GM23248 (cell line): ENCODE data around the gene CRTAC1. TPM values are rescaled to one million over a fixed set of nuclear protein-coding genes. Genes with fewer than 3 reads are reported as not detected.

Source experiments
- DNase-seq: peaks from one replicate; pipeline ENCODE4 v3.0.0-alpha.2; 2015
- H2AFZ ChIP-seq: fragments of 200-600 bp; sonication (generic); 2 replicates; pipeline ENCODE4 v1.6.1; 2016; ENCODE audit warnings: antibody characterized with exemption
- H3F3A ChIP-seq: fragments of 200-600 bp; sonication (generic); 2 replicates; pipeline ENCODE4 v1.6.1; 2016; ENCODE audit warnings: mild to moderate bottlenecking, antibody characterized with exemption, mixed run types; ENCODE audit not compliant: insufficient read depth
- H3K27ac ChIP-seq: fragments of 200-600 bp; sonication (generic); 2 replicates; pipeline ENCODE4 v1.5.1; 2016; ENCODE audit warnings: mild to moderate bottlenecking
- H3K27me3 ChIP-seq: fragments of 200-600 bp; sonication (generic); replicated peaks from 2 replicates; pipeline ENCODE4 v1.6.1; 2016; ENCODE audit warnings: mild to moderate bottlenecking; ENCODE audit not compliant: insufficient read depth
- H3K36me3 ChIP-seq: fragments of 200-600 bp; sonication (generic); 2 replicates; pipeline ENCODE4 v1.6.1; 2016; ENCODE audit warnings: low read depth, mild to moderate bottlenecking
- H3K4me1 ChIP-seq: fragments of 200-600 bp; sonication (generic); 2 replicates; pipeline ENCODE4 v1.6.1; 2016; ENCODE audit warnings: mild to moderate bottlenecking; ENCODE audit not compliant: insufficient read depth
- H3K4me2 ChIP-seq: fragments of 200-600 bp; sonication (generic); one replicate; pipeline ENCODE4 v1.6.1; 2016; ENCODE audit warnings: mild to moderate bottlenecking; ENCODE audit not compliant: unreplicated experiment
- H3K4me3 ChIP-seq: fragments of 200-600 bp; sonication (generic); 2 replicates; pipeline ENCODE4 v1.5.1; 2016; ENCODE audit warnings: mild to moderate bottlenecking
- H3K79me2 ChIP-seq: fragments of 200-600 bp; sonication (generic); 2 replicates; pipeline ENCODE4 v1.6.1; 2016; ENCODE audit warnings: mild to moderate bottlenecking; ENCODE audit not compliant: insufficient read depth
- H3K9ac ChIP-seq: fragments of 200-600 bp; sonication (generic); 2 replicates; pipeline ENCODE4 v1.6.1; 2016; ENCODE audit warnings: mild to moderate bottlenecking
- H3K9me2 ChIP-seq: fragments of 200-600 bp; sonication (generic); 2 replicates; pipeline ENCODE4 v1.6.1; 2016; ENCODE audit warnings: mixed run types, mild to moderate bottlenecking, moderate library complexity; ENCODE audit not compliant: insufficient read depth
- H3K9me3 ChIP-seq: fragments of 200-600 bp; sonication (generic); one replicate; pipeline ENCODE4 v1.6.1; 2017; ENCODE audit warnings: low read depth
- H4K20me1 ChIP-seq: fragments of 200-600 bp; sonication (generic); 2 replicates; pipeline ENCODE4 v1.6.0; 2016; ENCODE audit not compliant: insufficient read depth
- EZH2 ChIP-seq: fragments of 200-600 bp; sonication (generic); IDR thresholded peaks from 2 replicates; pipeline ENCODE4 v1.6.1; 2018; ENCODE audit warnings: antibody characterized with exemption, mild to moderate bottlenecking; ENCODE audit not compliant: insufficient read depth, poor library complexity, severe bottlenecking
- EZH2phosphoT487 ChIP-seq: fragments of 200-600 bp; sonication (generic); IDR thresholded peaks from 2 replicates; pipeline ENCODE4 v1.6.1; 2018; ENCODE audit warnings: antibody characterized with exemption, moderate library complexity, mild to moderate bottlenecking, low read depth; ENCODE audit not compliant: insufficient read depth
- WGBS, 2 experiments: methylation state at CpG; one replicate each; pipeline ENCODE4 v1.1.6; 2015 to 2017; ENCODE audit warnings: low lambda C conversion rate in 2 of 2, low coverage in 1 of 2; ENCODE audit errors: missing lambda C conversion rate in 2 of 2; 5-methylcytosine and 5-hydroxymethylcytosine counted together
- in situ Hi-C: fragments of 300-500 bp; cut with MboI; formaldehyde crosslinking; loops from 2 replicates; pipeline ENCODE4 v1.15.0; 2020
- polyA plus RNA-seq: library from polyadenylated mRNA; unstranded; fragments of >200 nt; fragmentation: Nextera tagmentation; extraction: Ambion mirVana; gene quantifications from 2 replicates; pipeline ENCODE4 v1.2.1, GENCODE V29; 2016
- total RNA-seq: library from RNA; depleted of rRNA; stranded (reverse); fragments of >200 nt; shearing (Covaris generic); gene quantifications from 2 replicates; pipeline ENCODE4 v1.2.3, GENCODE V29; 2014

Gene CRTAC1
- total and polyA plus RNA-seq, 2 experiments from 2014 or later: not detected

DNA sequence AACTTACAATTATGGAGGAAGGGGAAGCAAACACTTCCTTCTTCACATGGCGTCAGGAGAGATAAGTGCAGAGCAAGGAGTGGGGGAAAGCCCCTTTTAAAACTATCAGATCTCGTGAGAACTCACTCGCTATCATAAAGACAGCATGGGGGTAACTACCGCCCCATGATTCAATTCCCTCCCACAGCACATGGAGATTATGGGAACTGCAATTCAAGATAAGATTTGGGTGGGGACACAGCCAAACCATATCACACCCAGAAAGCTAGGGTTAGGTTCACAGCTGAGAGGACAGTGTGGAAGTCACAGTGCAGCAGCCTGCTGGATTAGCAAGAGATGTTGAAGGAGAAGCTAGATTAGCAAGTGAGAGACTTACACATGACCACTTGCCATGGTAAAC, 81.6 kb downstream of the CRTAC1 start:
- Histone ChIP-seq H3K4me1 (no peaks in the 10 kb centered on the region), H3K9ac (no peak overlapping the region), H3K36me3 (no peaks in the 10 kb centered on the region), H3K79me2 (no peaks in the 10 kb centered on the region), H2AFZ (no peak overlapping the region), H3K27ac (no peak overlapping the region), H3K9me2 (no peaks in the 10 kb centered on the region), H4K20me1 (no peaks in the 10 kb centered on the region), H3K9me3 (no peaks in the 10 kb centered on the region), H3F3A (no peaks in the 10 kb centered on the region), H3K4me2 (no peak overlapping the region), H3K27me3 (0 out of 2 replicates have a peak, but pooled peaks cover under 1% of the 10 kb centered on the region), H3K4me3 (no peak overlapping the region)
- WGBS, 2 experiments: 41 to 50% methylated on average over 4 of the region's 4 CpGs
- TF ChIP-seq EZH2: no peak
- TF ChIP-seq EZH2phosphoT487: no peak
- in situ Hi-C loops: no loop called here
- DNase-seq: no peak

- Histone ChIP-seq H3K36me3 (no peaks in the 10 kb centered on the region), H3K4me2 (no peak overlapping the region), H3K4me1 (no peaks in the 10 kb centered on the region), H3K27ac (no peak overlapping the region), H3K27me3 (no peaks in the 10 kb centered on the region), H3F3A (no peaks in the 10 kb centered on the region), H4K20me1 (no peaks in the 10 kb centered on the region), H3K4me3 (no peak overlapping the region), H2AFZ (no peak overlapping the region), H3K79me2 (no peaks in the 10 kb centered on the region), H3K9me2 (no peaks in the 10 kb centered on the region), H3K9ac (no peak overlapping the region), H3K9me3 (no peaks in the 10 kb centered on the region)
- in situ Hi-C loops: no loop called here
- TF ChIP-seq EZH2phosphoT487: no peak
- TF ChIP-seq EZH2: no peak
- no peak for DNase-seq
Measured at GRCh38 chr10:97944772-97945171, 85.6 kb downstream of the CRTAC1 start.

GRCh38 chr10:97943294-97943693, 87.1 kb downstream of the CRTAC1 start:
- Histone ChIP-seq H2AFZ (no peak overlapping the region), H3K79me2 (no peaks in the 10 kb centered on the region), H3K4me3 (no peak overlapping the region), H3K4me2 (no peak overlapping the region), H3K27me3 (no peaks in the 10 kb centered on the region), H3K9me3 (no peaks in the 10 kb centered on the region), H3K9ac (no peak overlapping the region), H3F3A (no peaks in the 10 kb centered on the region), H3K36me3 (no peaks in the 10 kb centered on the region), H4K20me1 (no peaks in the 10 kb centered on the region), H3K27ac (no peak overlapping the region), H3K4me1 (no peaks in the 10 kb centered on the region), H3K9me2 (no peaks in the 10 kb centered on the region)
- DNase-seq: no peak
- 18 to 23% methylated on average over 2 of the region's 2 CpGs for WGBS, 2 experiments
- TF ChIP-seq EZH2phosphoT487 (no peak), EZH2 (no peak)
- in situ Hi-C loops: no loop called here

DNA sequence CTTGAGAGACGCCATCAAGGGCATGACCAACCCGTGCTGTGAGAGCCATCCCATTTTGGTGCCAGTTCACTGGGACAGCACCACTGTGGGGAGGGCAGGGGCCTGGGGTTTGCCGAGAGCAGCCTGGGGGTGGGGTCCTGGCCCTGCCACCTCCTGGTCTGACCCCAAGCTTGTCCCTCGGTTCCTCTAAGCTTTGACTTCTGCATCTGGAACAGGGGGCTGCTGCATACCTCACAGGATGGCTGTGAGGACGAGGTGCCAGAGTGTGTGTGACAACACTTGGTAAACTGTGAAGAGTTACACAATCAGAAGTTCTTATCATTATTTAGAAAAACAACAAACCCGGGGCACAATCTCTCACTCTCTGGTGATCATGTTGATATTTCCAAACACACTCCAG, 89.9 kb downstream of the CRTAC1 start:
- 16 to 24% methylated on average over 5 to 6 of the region's 6 CpGs for WGBS, 2 experiments
- Histone ChIP-seq H2AFZ (no peak overlapping the region), H3K9me3 (no peaks in the 10 kb centered on the region), H3K36me3 (no peaks in the 10 kb centered on the region), H3K4me2 (no peak overlapping the region), H4K20me1 (no peaks in the 10 kb centered on the region), H3K4me3 (no peak overlapping the region), H3F3A (no peaks in the 10 kb centered on the region), H3K9ac (no peak overlapping the region), H3K9me2 (no peaks in the 10 kb centered on the region), H3K27ac (no peak overlapping the region), H3K4me1 (no peaks in the 10 kb centered on the region), H3K79me2 (no peaks in the 10 kb centered on the region), H3K27me3 (no peaks in the 10 kb centered on the region)
- no peak for DNase-seq
- in situ Hi-C loops: no loop called here
- TF ChIP-seq EZH2 (no peak), EZH2phosphoT487 (no peak)

- H3K27ac ChIP-seq: no peak overlapping the region
- no peaks in the 10 kb centered on the region for H3K4me1 ChIP-seq
- in situ Hi-C loops: no loop called here
- no peak for TF ChIP-seq EZH2
- no peak for TF ChIP-seq EZH2phosphoT487
- no peaks in the 10 kb centered on the region for H4K20me1 ChIP-seq
- no peak overlapping the region for H2AFZ ChIP-seq
- WGBS, 2 experiments: 14 to 25% methylated on average over 5 of the region's 5 CpGs
- H3K79me2 ChIP-seq: no peaks in the 10 kb centered on the region
- H3K9me3 ChIP-seq: no peaks in the 10 kb centered on the region
- no peaks in the 10 kb centered on the region for H3K9me2 ChIP-seq
- no peaks in the 10 kb centered on the region for H3K27me3 ChIP-seq
- DNase-seq: no peak
- H3F3A ChIP-seq: no peaks in the 10 kb centered on the region
- no peak overlapping the region for H3K4me2 ChIP-seq
- no peak overlapping the region for H3K4me3 ChIP-seq
- H3K36me3 ChIP-seq: no peaks in the 10 kb centered on the region
- no peak overlapping the region for H3K9ac ChIP-seq
Measured at GRCh38 chr10:97939446-97939990, 90.9 kb downstream of the CRTAC1 start.
